GM20000 (cell line): Measurements from ENCODE around the gene AFF3.

Experiments
- DNase-seq: peaks from one replicate; pipeline ENCODE4 v3.0.0; 2012; ENCODE audit warnings: low spot score
- TF ChIP-seq, protein P1 (sequence below): IDR thresholded peaks from 2 replicates; pipeline ENCODE4 v1.5.1; 2012; ENCODE audit warnings: mild to moderate bottlenecking, control low read depth; ENCODE audit errors: extremely low read depth, missing control alignments

AFF3 gene

DNA sequence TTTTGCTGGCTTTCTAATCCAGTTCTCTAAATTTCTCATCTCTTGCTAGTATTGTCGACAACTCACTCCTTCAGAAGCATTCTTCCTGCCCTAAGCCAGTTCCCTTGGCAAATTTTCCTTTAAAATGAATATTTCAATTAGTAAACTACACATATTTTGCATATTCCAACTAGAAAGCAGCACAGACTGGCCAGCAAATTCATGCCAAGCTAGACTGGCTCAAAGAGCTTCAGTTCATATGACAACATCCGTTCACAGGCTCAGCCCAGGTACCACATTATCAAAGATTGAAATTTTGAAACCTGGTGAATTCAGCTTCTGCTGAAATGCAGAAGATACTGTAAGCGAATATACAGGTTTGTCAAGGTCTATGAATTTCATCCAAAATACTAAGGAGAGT, 64.5 kb downstream of the AFF3 start:
- TF ChIP-seq, protein P1, sequence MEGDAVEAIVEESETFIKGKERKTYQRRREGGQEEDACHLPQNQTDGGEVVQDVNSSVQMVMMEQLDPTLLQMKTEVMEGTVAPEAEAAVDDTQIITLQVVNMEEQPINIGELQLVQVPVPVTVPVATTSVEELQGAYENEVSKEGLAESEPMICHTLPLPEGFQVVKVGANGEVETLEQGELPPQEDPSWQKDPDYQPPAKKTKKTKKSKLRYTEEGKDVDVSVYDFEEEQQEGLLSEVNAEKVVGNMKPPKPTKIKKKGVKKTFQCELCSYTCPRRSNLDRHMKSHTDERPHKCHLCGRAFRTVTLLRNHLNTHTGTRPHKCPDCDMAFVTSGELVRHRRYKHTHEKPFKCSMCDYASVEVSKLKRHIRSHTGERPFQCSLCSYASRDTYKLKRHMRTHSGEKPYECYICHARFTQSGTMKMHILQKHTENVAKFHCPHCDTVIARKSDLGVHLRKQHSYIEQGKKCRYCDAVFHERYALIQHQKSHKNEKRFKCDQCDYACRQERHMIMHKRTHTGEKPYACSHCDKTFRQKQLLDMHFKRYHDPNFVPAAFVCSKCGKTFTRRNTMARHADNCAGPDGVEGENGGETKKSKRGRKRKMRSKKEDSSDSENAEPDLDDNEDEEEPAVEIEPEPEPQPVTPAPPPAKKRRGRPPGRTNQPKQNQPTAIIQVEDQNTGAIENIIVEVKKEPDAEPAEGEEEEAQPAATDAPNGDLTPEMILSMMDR: no peak

GRCh38 chr2:100077456-100077855, 64.9 kb downstream of the AFF3 start:
- TF ChIP-seq, protein P1: no peak
- no peak for DNase-seq

More for the DNA sequence above, 64.5 kb downstream of the AFF3 start:
- no peak for DNase-seq

DNA sequence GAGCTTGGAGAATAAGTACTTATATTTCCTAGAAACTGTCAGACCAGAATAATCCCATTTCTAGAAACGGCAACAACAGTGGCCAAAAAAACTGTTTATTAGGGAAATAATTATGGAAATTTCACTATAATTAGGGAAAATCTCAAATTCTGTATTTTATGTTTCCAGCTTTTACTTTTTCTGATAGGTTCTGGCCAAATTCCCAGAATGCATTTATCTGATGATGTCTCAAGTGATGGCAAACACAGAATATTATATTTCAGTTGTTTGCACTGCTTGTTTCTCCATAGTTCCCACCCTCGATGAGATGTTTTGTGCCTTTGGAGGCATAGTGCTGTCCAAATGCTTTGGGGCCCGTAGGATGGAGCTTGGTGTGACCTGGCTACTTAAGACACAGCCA, 66.9 kb downstream of the AFF3 start:
- TF ChIP-seq, protein P1: no peak
- no peak for DNase-seq

- DNase-seq: no peak
- TF ChIP-seq, protein P1: no peak
Observed at GRCh38 chr2:100073110-100073509, 69.3 kb downstream of the AFF3 start.

- TF ChIP-seq, protein P1: no peak
- no peak for DNase-seq
Observed at GRCh38 chr2:100072503-100072902, 69.9 kb downstream of the AFF3 start.

GRCh38 chr2:100071335-100072043, 70.9 kb downstream of the AFF3 start:
- no peak for DNase-seq
- TF ChIP-seq, protein P1: no peak

DNA sequence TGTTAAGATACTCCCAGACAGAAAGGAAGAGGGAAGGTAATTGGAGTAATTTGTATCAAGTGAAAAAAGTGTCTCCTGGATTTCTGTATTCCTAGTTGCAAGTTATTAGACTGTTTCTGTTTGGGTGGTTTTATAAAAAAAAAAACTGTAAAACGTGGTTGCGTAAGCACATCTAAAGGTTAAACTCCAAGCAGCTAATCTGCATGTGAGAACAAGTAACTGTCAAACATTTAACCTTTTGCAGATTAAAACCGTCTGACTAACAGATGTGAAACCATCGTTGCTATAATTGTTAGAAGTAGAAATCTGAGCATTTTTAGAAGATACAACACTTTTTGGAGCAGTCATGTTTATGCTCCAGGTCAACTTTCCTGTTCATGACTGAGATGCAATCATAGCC, 72.3 kb downstream of the AFF3 start:
- DNase-seq: no peak
- TF ChIP-seq, protein P1: no peak
